Vagina (tissue), 2 donors: ENCODE results near the gene FCRL6. TPM values are rescaled to one million over a fixed set of nuclear protein-coding genes. Genes with fewer than 3 reads are reported as not detected.

Experiments used
- DNase-seq, 2 donors: peaks; one replicate each; pipeline ENCODE4 v3.0.0-alpha.2; 2017; ENCODE audit errors: extremely low spot score in 2 of 2
- H3K27ac ChIP-seq: fragments of 200-600 bp; sonication (generic); one replicate; pipeline ENCODE4 v1.5.1; 2019
- H3K27me3 ChIP-seq: fragments of 200-600 bp; sonication (generic); one replicate; pipeline ENCODE4 v1.5.1; 2019
- H3K36me3 ChIP-seq, 2 donors: fragments of 200-600 bp; sonication (generic); one replicate each; pipeline ENCODE4 v1.5.1; 2017 to 2019
- H3K4me1 ChIP-seq: fragments of 200-600 bp; sonication (generic); one replicate; pipeline ENCODE4 v1.5.1; 2019
- H3K4me3 ChIP-seq, 2 donors: fragments of 200-600 bp; sonication (generic); 1 replicate in 1 of 2; 2 replicates in 1 of 2; pipeline ENCODE4 v1.5.1; 2016 to 2019
- H3K9me3 ChIP-seq: fragments of 200-600 bp; sonication (generic); one replicate; pipeline ENCODE4 v1.5.1; 2019
- CTCF ChIP-seq, 3 experiments: fragments of 450-650 bp in 2 of 3; fragments of 200-600 bp in 1 of 3; sonication (generic) in 1 of 3; IDR thresholded peaks; one replicate each; pipeline ENCODE4 v1.5.1; 2017 to 2019; ENCODE audit warnings: antibody characterized with exemption in 3 of 3, mild to moderate bottlenecking in 2 of 3, moderate library complexity in 2 of 3
- POLR2A ChIP-seq, 2 donors: fragments of 450-650 bp; IDR thresholded peaks; one replicate each; pipeline ENCODE4 v1.6.1; 2017; ENCODE audit warnings: antibody characterized with exemption in 2 of 2, mild to moderate bottlenecking in 2 of 2, moderate library complexity in 2 of 2
- POLR2AphosphoS5 ChIP-seq, 2 donors: sonication (generic); formaldehyde crosslinking; IDR thresholded peaks; one replicate each; pipeline ENCODE4 v1.9.0; 2017; ENCODE audit warnings: antibody characterized with exemption in 2 of 2, mild to moderate bottlenecking in 2 of 2, low read depth in 1 of 2; ENCODE audit not compliant: insufficient read depth in 1 of 2
- intact Hi-C: fragments of 100-400 bp; cut with DNase I; formaldehyde crosslinking; loops from one replicate; pipeline ENCODE4 v1.15.1; 2023
- total RNA-seq: library from RNA; depleted of rRNA; stranded (reverse); fragments of >200 nt; gene quantifications from one replicate; pipeline ENCODE4 v1.2.3, GENCODE V29; 2016

Gene FCRL6
- total RNA-seq, 1 donor from 2014 or later = not detected

DNA sequence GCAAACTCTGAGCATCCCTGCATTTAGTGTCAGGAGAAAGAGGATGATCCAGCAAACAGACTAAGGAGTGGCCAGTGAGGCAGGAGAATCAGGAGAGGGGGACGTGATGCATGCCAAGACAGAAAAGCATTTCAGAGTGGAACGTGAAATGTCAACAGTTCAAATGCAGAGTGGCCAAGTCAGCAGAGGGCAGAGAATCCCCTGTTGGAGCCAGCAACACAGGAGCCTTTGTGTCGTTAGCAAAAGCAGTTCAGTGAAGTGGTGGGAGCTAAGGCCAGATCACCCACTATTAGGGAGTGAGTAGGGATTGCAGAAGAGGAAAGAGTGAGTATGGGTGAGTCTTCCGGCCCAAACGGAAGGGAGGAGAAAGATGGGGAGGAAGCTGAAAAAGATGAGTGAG, 6.6 kb upstream of the FCRL6 start:
- DNase-seq = no peak
- Histone ChIP-seq H3K4me1 (no peaks in the 10 kb centered on the region), H3K36me3 (no peaks in the 10 kb centered on the region), H3K9me3 (no peaks in the 10 kb centered on the region), H3K4me3 (no peak overlapping the region), H3K27me3 (no peaks in the 10 kb centered on the region), H3K27ac (no peak overlapping the region)
- intact Hi-C loops = loop anchor here (5.0 to 10.0 kb wide), 2 partner anchors 97 to 149 kb away; partner anchors contain the start of gene IGSF9
- TF ChIP-seq POLR2A (IDR thresholded peaks at IDR 0.05) = no peak
- TF ChIP-seq POLR2AphosphoS5 (IDR thresholded peaks at IDR 0.05; ENCODE audit: insufficient read depth in 1 of 2, low read depth in 1 of 2) = no peak
- no peak for TF ChIP-seq CTCF (IDR thresholded peaks at IDR 0.05)

GRCh38 chr1:159798893-159799292, 3.3 kb upstream of the FCRL6 start:
- no peaks in the 10 kb centered on the region for H3K36me3 ChIP-seq
- no peak overlapping the region for H3K4me3 ChIP-seq
- intact Hi-C loops = loop anchor here (5.0 to 10.0 kb wide), 2 partner anchors 93 to 146 kb away; partner anchors contain the start of gene IGSF9
- TF ChIP-seq CTCF (IDR thresholded peaks at IDR 0.05) (peak; percentile 67 to 78 (median 68)), POLR2A (IDR thresholded peaks at IDR 0.05) (no peak), POLR2AphosphoS5 (IDR thresholded peaks at IDR 0.05; ENCODE audit: insufficient read depth in 1 of 2, low read depth in 1 of 2) (peak in 1 of 2 donors; percentile 57)
- DNase-seq = no peak
- H3K9me3 ChIP-seq = no peaks in the 10 kb centered on the region
- no peaks in the 10 kb centered on the region for H3K4me1 ChIP-seq
- H3K27ac ChIP-seq = no peak overlapping the region
- no peaks in the 10 kb centered on the region for H3K27me3 ChIP-seq

GRCh38 chr1:159799446-159799985, 2.6 kb upstream of the FCRL6 start:
- H3K36me3 ChIP-seq = no peaks in the 10 kb centered on the region
- H3K27me3 ChIP-seq = no peaks in the 10 kb centered on the region
- DNase-seq = no peak
- no peak overlapping the region for H3K4me3 ChIP-seq
- H3K27ac ChIP-seq = no peak overlapping the region
- H3K4me1 ChIP-seq = no peaks in the 10 kb centered on the region
- intact Hi-C loops = loop anchor here (5.0 to 10.0 kb wide), 2 partner anchors 93 to 145 kb away; partner anchors contain the start of gene IGSF9
- TF ChIP-seq POLR2AphosphoS5 (IDR thresholded peaks at IDR 0.05; ENCODE audit: insufficient read depth in 1 of 2, low read depth in 1 of 2) (no peak), CTCF (IDR thresholded peaks at IDR 0.05) (no peak), POLR2A (IDR thresholded peaks at IDR 0.05) (no peak)
- H3K9me3 ChIP-seq = no peaks in the 10 kb centered on the region

- TF ChIP-seq POLR2AphosphoS5 (IDR thresholded peaks at IDR 0.05; ENCODE audit: insufficient read depth in 1 of 2, low read depth in 1 of 2) (no peak), CTCF (IDR thresholded peaks at IDR 0.05) (no peak), POLR2A (IDR thresholded peaks at IDR 0.05) (no peak)
- no peak for DNase-seq
- Histone ChIP-seq H3K27me3 (no peaks in the 10 kb centered on the region), H3K9me3 (no peaks in the 10 kb centered on the region), H3K27ac (no peak overlapping the region), H3K36me3 (no peaks in the 10 kb centered on the region), H3K4me1 (no peaks in the 10 kb centered on the region), H3K4me3 (no peak overlapping the region)
- intact Hi-C loops = no loop called here
Observed at GRCh38 chr1:159800177-159800930, 1.8 kb upstream of the FCRL6 start.
